ENCODE data around the gene TMEM11. TPM values are rescaled to one million over a fixed set of nuclear protein-coding genes. Genes with fewer than 3 reads are reported as not detected.
A peak's percentile ranks its signal among the peaks of the same experiment; 100 is the strongest.

The TMEM11 gene
- total RNA-seq, 1 donor from 2014 or later, result 22.2 TPM

GRCh38 chr17:21253646-21254441, 39.9 kb upstream of the TMEM11 start:
- no peak for TF ChIP-seq CTCF (IDR thresholded peaks at IDR 0.05; ENCODE audit: unreplicated experiment)
- peak overlapping the region; percentile 78 for H3K4me3 Mint-ChIP-seq (ENCODE audit: low read depth)
- peaks cover 4% of the 10 kb centered on the region for H3K4me1 Mint-ChIP-seq (ENCODE audit: low read depth)
- no peaks in the 10 kb centered on the region for H3K27me3 Mint-ChIP-seq
- no peaks in the 10 kb centered on the region for H3K36me3 Mint-ChIP-seq (ENCODE audit: insufficient read depth)
- H3K9me3 Mint-ChIP-seq (ENCODE audit: low read depth), result no peaks in the 10 kb centered on the region
- peak overlapping the region; percentile 93 for H3K27ac Mint-ChIP-seq
- no peak for DNase-seq (ENCODE audit: low spot score, unreplicated experiment)

GRCh38 chr17:21252796-21253645, 39.1 kb upstream of the TMEM11 start, which contains the start of gene NATD1:
TSS of gene NATD1 (minus strand) at chr17:21253410. CDS start at chr17:21253264, 146 bp downstream.
- TF ChIP-seq CTCF (IDR thresholded peaks at IDR 0.05; ENCODE audit: unreplicated experiment), result no peak
- Mint-ChIP-seq H3K27me3 (no peaks in the 10 kb centered on the region), H3K9me3 (ENCODE audit: low read depth) (no peaks in the 10 kb centered on the region), H3K27ac (peak within 1 kb of the TSS; percentile 93), H3K36me3 (ENCODE audit: insufficient read depth) (no peaks in the 10 kb centered on the region), H3K4me1 (ENCODE audit: low read depth) (peaks cover 4% of the 10 kb centered on the region), H3K4me3 (ENCODE audit: low read depth) (peak within 1 kb of the TSS; percentile 78)
- peak; percentile 47 for DNase-seq (ENCODE audit: low spot score, unreplicated experiment)

- Mint-ChIP-seq H3K36me3 (ENCODE audit: insufficient read depth) (no peaks in the 10 kb centered on the region), H3K27me3 (no peaks in the 10 kb centered on the region), H3K4me1 (ENCODE audit: low read depth) (peaks cover 4% of the 10 kb centered on the region), H3K27ac (peak overlapping the region; percentile 71), H3K4me3 (ENCODE audit: low read depth) (peak overlapping the region; percentile 73), H3K9me3 (ENCODE audit: low read depth) (no peaks in the 10 kb centered on the region)
- DNase-seq (ENCODE audit: low spot score, unreplicated experiment), result no peak
- no peak for TF ChIP-seq CTCF (IDR thresholded peaks at IDR 0.05; ENCODE audit: unreplicated experiment)
Observed at GRCh38 chr17:21252289-21252795, 38.4 kb upstream of the TMEM11 start.

GRCh38 chr17:21251337-21252010, 37.5 kb upstream of the TMEM11 start:
- Mint-ChIP-seq H3K27me3 (no peaks in the 10 kb centered on the region), H3K4me3 (ENCODE audit: low read depth) (peak overlapping the region; percentile 73), H3K27ac (no peak overlapping the region), H3K36me3 (ENCODE audit: insufficient read depth) (no peaks in the 10 kb centered on the region), H3K4me1 (ENCODE audit: low read depth) (peaks cover 4% of the 10 kb centered on the region), H3K9me3 (ENCODE audit: low read depth) (no peaks in the 10 kb centered on the region)
- no peak for TF ChIP-seq CTCF (IDR thresholded peaks at IDR 0.05; ENCODE audit: unreplicated experiment)
- no peak for DNase-seq (ENCODE audit: low spot score, unreplicated experiment)

- H3K27me3 Mint-ChIP-seq, result no peaks in the 10 kb centered on the region
- no peak overlapping the region for H3K27ac Mint-ChIP-seq
- H3K4me1 Mint-ChIP-seq (ENCODE audit: low read depth), result peaks cover 4% of the 10 kb centered on the region
- no peak for TF ChIP-seq CTCF (IDR thresholded peaks at IDR 0.05; ENCODE audit: unreplicated experiment)
- no peak for DNase-seq (ENCODE audit: low spot score, unreplicated experiment)
- no peaks in the 10 kb centered on the region for H3K36me3 Mint-ChIP-seq (ENCODE audit: insufficient read depth)
- H3K9me3 Mint-ChIP-seq (ENCODE audit: low read depth), result no peaks in the 10 kb centered on the region
- H3K4me3 Mint-ChIP-seq (ENCODE audit: low read depth), result peak overlapping the region; percentile 31
Observed at GRCh38 chr17:21250854-21251253, 36.9 kb upstream of the TMEM11 start.

All from progenitor cell of endocrine pancreas (in vitro differentiated cells).